H9 (cell line): ENCODE data around the gene GET4. TPM values are rescaled to one million over a fixed set of nuclear protein-coding genes. Genes with fewer than 3 reads are reported as not detected.

Source experiments
- DNase-seq: peaks from one replicate; pipeline ENCODE4 v3.0.0-alpha.2; 2017
- H2AFZ ChIP-seq: one replicate; pipeline ENCODE4 v1.6.1; 2013; ENCODE audit warnings: mild to moderate bottlenecking, low read length, control low read depth, moderate library complexity
- H2AK5ac ChIP-seq: 2 replicates; pipeline ENCODE4 v1.6.1; 2013; ENCODE audit warnings: low read length, control low read depth, mixed read lengths; ENCODE audit not compliant: insufficient read length
- H2BK120ac ChIP-seq: one replicate; pipeline ENCODE4 v1.6.1; 2013; ENCODE audit warnings: low read depth, mild to moderate bottlenecking, low read length, control low read depth, inconsistent platforms; ENCODE audit not compliant: poor library complexity, severe bottlenecking
- H2BK12ac ChIP-seq: 2 replicates; pipeline ENCODE4 v1.6.1; 2013; ENCODE audit warnings: low read length, control low read depth, mixed read lengths, low read depth; ENCODE audit not compliant: insufficient read length
- H2BK15ac ChIP-seq: 2 replicates; pipeline ENCODE4 v1.6.1; 2013; ENCODE audit warnings: low read depth, low read length, control low read depth
- H2BK20ac ChIP-seq: one replicate; pipeline ENCODE4 v1.6.1; 2013; ENCODE audit warnings: low read depth, mild to moderate bottlenecking, low read length, control low read depth, inconsistent platforms; ENCODE audit not compliant: poor library complexity, severe bottlenecking
- H2BK5ac ChIP-seq: 2 replicates; pipeline ENCODE4 v1.6.1; 2013; ENCODE audit warnings: low read length, control low read depth, mixed read lengths; ENCODE audit not compliant: insufficient read length
- H3K14ac ChIP-seq: 2 replicates; pipeline ENCODE4 v1.6.1; 2013; ENCODE audit warnings: low read length, control low read depth; ENCODE audit not compliant: insufficient read depth
- H3K18ac ChIP-seq: 2 replicates; pipeline ENCODE4 v1.6.1; 2013; ENCODE audit warnings: low read depth, mild to moderate bottlenecking, mixed read lengths, low read length, control low read depth; ENCODE audit not compliant: insufficient read length
- H3K23ac ChIP-seq: 2 replicates; pipeline ENCODE4 v1.6.1; 2013; ENCODE audit warnings: low read length, control low read depth, mixed read lengths, low read depth; ENCODE audit not compliant: insufficient read length
- H3K23me2 ChIP-seq: 2 replicates; pipeline ENCODE4 v1.6.1; 2013; ENCODE audit warnings: low read depth, mild to moderate bottlenecking, mixed read lengths, low read length, control low read depth; ENCODE audit not compliant: insufficient read length, poor library complexity, severe bottlenecking
- H3K27ac ChIP-seq: 2 replicates; pipeline ENCODE4 v1.5.1; 2013; ENCODE audit warnings: low read length, control low read depth, mixed read lengths, low read depth; ENCODE audit not compliant: insufficient read length
- H3K27me3 ChIP-seq: 2 replicates; pipeline ENCODE4 v1.6.1; 2013; ENCODE audit warnings: low read length, control low read depth, inconsistent platforms; ENCODE audit not compliant: insufficient read depth
- H3K4ac ChIP-seq: 2 replicates; pipeline ENCODE4 v1.6.1; 2013; ENCODE audit warnings: low read depth, mild to moderate bottlenecking, control low read depth, inconsistent platforms, low read length, moderate library complexity
- H3K4me1 ChIP-seq: 2 replicates; pipeline ENCODE4 v1.6.1; 2013; ENCODE audit warnings: low read length, control low read depth, inconsistent platforms; ENCODE audit not compliant: insufficient read depth
- H3K4me2 ChIP-seq: 2 replicates; pipeline ENCODE4 v1.6.1; 2013; ENCODE audit warnings: low read length, control low read depth, mixed read lengths; ENCODE audit not compliant: insufficient read length, insufficient read depth
- H3K56ac ChIP-seq: 2 replicates; pipeline ENCODE4 v1.6.1; 2013; ENCODE audit warnings: low read depth, mild to moderate bottlenecking, mixed read lengths, low read length, control low read depth; ENCODE audit not compliant: insufficient read length
- H3K79me1 ChIP-seq: 2 replicates; pipeline ENCODE4 v1.6.1; 2013; ENCODE audit warnings: low read depth, mild to moderate bottlenecking, moderate library complexity, low read length, control low read depth, inconsistent platforms; ENCODE audit not compliant: insufficient read depth, poor library complexity, severe bottlenecking
- H3K79me2 ChIP-seq: 2 replicates; pipeline ENCODE4 v1.6.1; 2013; ENCODE audit warnings: low read length, control low read depth, inconsistent platforms; ENCODE audit not compliant: insufficient read depth
- H3K9ac ChIP-seq: 2 replicates; pipeline ENCODE4 v1.6.1; 2013; ENCODE audit warnings: low read length, control low read depth, mixed read lengths; ENCODE audit not compliant: insufficient read length; ENCODE audit errors: extremely low read depth
- H3K9me3 ChIP-seq: one replicate; pipeline ENCODE4 v1.6.1; 2013; ENCODE audit warnings: low read depth, low read length, inconsistent platforms; ENCODE audit not compliant: control insufficient read depth
- H3T11ph ChIP-seq: one replicate; pipeline ENCODE4 v1.6.1; 2013; ENCODE audit warnings: mild to moderate bottlenecking, low read length, control low read depth, inconsistent platforms
- H4K20me1 ChIP-seq: one replicate; pipeline ENCODE4 v1.6.1; 2013; ENCODE audit not compliant: control insufficient read depth, insufficient read length, insufficient read depth
- H4K5ac ChIP-seq: 2 replicates; pipeline ENCODE4 v1.6.1; 2013; ENCODE audit warnings: low read depth, mild to moderate bottlenecking, mixed read lengths, low read length, control low read depth; ENCODE audit not compliant: insufficient read length
- H4K8ac ChIP-seq: replicated peaks from 2 replicates; pipeline ENCODE4 v1.6.1; 2013; ENCODE audit warnings: low read length, control low read depth, mixed read lengths, low read depth; ENCODE audit not compliant: insufficient read length
- H4K91ac ChIP-seq: 2 replicates; pipeline ENCODE4 v1.6.1; 2013; ENCODE audit warnings: low read depth, mild to moderate bottlenecking, moderate library complexity, mixed read lengths, low read length, control low read depth; ENCODE audit not compliant: insufficient read length
- H3K27ac Mint-ChIP-seq, 3 experiments: 2 replicates in 2 of 3; 3 replicates in 1 of 3; pipeline ENCODE4 v1.8.0; 2020 to 2021; ENCODE audit warnings: mixed read lengths in 3 of 3, mild to moderate bottlenecking in 1 of 3, moderate library complexity in 1 of 3
- H3K27me3 Mint-ChIP-seq: 2 replicates; pipeline ENCODE4 v1.8.0; 2021; ENCODE audit warnings: low read depth, mild to moderate bottlenecking, moderate library complexity, mixed read lengths
- H3K36me3 Mint-ChIP-seq, 3 experiments: 2 replicates in 2 of 3; 3 replicates in 1 of 3; pipeline ENCODE4 v1.8.0; 2020 to 2021; ENCODE audit warnings: low read depth in 3 of 3, mixed read lengths in 3 of 3; ENCODE audit not compliant: insufficient read depth in 1 of 3
- H3K4me1 Mint-ChIP-seq, 2 experiments: 2 replicates each; pipeline ENCODE4 v1.8.0; 2020; ENCODE audit warnings: mixed read lengths in 2 of 2
- H3K4me3 Mint-ChIP-seq, 2 experiments: 2 replicates in 1 of 2; 3 replicates in 1 of 2; pipeline ENCODE4 v1.8.0; 2020 to 2021; ENCODE audit warnings: mild to moderate bottlenecking in 2 of 2, mixed read lengths in 2 of 2, moderate library complexity in 1 of 2
- H3K9me3 Mint-ChIP-seq, 2 experiments: 2 replicates in 1 of 2; 3 replicates in 1 of 2; pipeline ENCODE4 v1.8.0; 2020; ENCODE audit warnings: mild to moderate bottlenecking in 2 of 2, mixed read lengths in 2 of 2, moderate library complexity in 1 of 2
- CTCF ChIP-seq: fragments of 200-600 bp; sonication (generic); conservative IDR thresholded peaks from 3 replicates; pipeline ENCODE4 v1.8.0; 2021; ENCODE audit warnings: antibody characterized with exemption, mild to moderate bottlenecking
- WGBS: extraction: QIAGEN DNeasy Blood & Tissue Kit; methylation state at CpG from one replicate; pipeline ENCODE4 v1.1.7; 2013; ENCODE audit warnings: missing lambda C conversion rate, low lambda C conversion rate, mixed read lengths; ENCODE audit not compliant: insufficient read length; ENCODE audit errors: extremely low coverage; 5-methylcytosine and 5-hydroxymethylcytosine counted together
- total RNA-seq: library from RNA; stranded (reverse); gene quantifications from 2 replicates; pipeline ENCODE4 v1.2.1, GENCODE V29; 2021

Gene GET4
- total RNA-seq, 1 experiment from 2014 or later: 70.2 TPM

GRCh38 chr7:937856-938484 is 61.6 kb downstream of the GET4 start:
- no peaks in the 10 kb centered on the region for H4K20me1 ChIP-seq

More at GRCh38 chr7:937856-938484, 61.6 kb downstream of the GET4 start:
- H3K14ac ChIP-seq: no peak overlapping the region
- no peaks in the 10 kb centered on the region for H3K23me2 ChIP-seq
- no peaks in the 10 kb centered on the region for H3K27me3 ChIP-seq
- H3K79me1 ChIP-seq: no peaks in the 10 kb centered on the region
- no peaks in the 10 kb centered on the region for H3K9me3 ChIP-seq
- Mint-ChIP-seq H3K27ac (0 out of 7 replicates have a peak overlapping the region, but pooled peaks of 1 of the 3 experiments have one; percentile 55), H3K27me3 (peaks cover 12% of the 10 kb centered on the region), H3K4me3 (no peak overlapping the region), H3K9me3 (peaks cover 3 to 4% of the 10 kb centered on the region in 2 experiments; a peak in 3 of 5 replicates), H3K4me1 (peaks cover 4 to 5% of the 10 kb centered on the region in 2 experiments; a peak in 2 of 4 replicates), H3K36me3 (no peaks in the 10 kb centered on the region; a peak in 2 of 7 replicates)
- no peak overlapping the region for H3K4me2 ChIP-seq
- H3K27ac ChIP-seq: no peak overlapping the region
- no peak overlapping the region for H2AK5ac ChIP-seq
- H3K79me2 ChIP-seq: no peaks in the 10 kb centered on the region
- no CpG with 5 or more reads among the region's 16 CpGs for WGBS
- no peak overlapping the region for H3T11ph ChIP-seq
- H2BK20ac ChIP-seq: no peak overlapping the region
- no peak overlapping the region for H2AFZ ChIP-seq
- no peaks in the 10 kb centered on the region for H3K4me1 ChIP-seq
- H4K5ac ChIP-seq: no peak overlapping the region
- H3K18ac ChIP-seq: no peak overlapping the region
- no peak overlapping the region for H2BK5ac ChIP-seq
- no peak overlapping the region for H3K56ac ChIP-seq
- no peak overlapping the region for H2BK15ac ChIP-seq
- no peak overlapping the region for H2BK120ac ChIP-seq
- H2BK12ac ChIP-seq: no peak overlapping the region
- H4K8ac ChIP-seq: no peak overlapping the region
- H3K4ac ChIP-seq: no peak overlapping the region
- no peak for DNase-seq
- H3K9ac ChIP-seq: no peak overlapping the region
- no peak for TF ChIP-seq CTCF
- H3K23ac ChIP-seq: no peak overlapping the region
- H4K91ac ChIP-seq: no peak overlapping the region
